NT2/D1 (cell line): ENCODE measurements around the gene PDE6A.

ENCODE experiments used
- SUZ12 ChIP-seq: IDR thresholded peaks from 2 replicates; pipeline ENCODE4 v1.6.1; 2011; ENCODE audit not compliant: insufficient read length, insufficient read depth; ENCODE audit errors: extremely low read depth
- YY1 ChIP-seq: IDR thresholded peaks from 2 replicates; pipeline ENCODE4 v1.6.1; 2011; ENCODE audit not compliant: insufficient read length, insufficient read depth

DNA sequence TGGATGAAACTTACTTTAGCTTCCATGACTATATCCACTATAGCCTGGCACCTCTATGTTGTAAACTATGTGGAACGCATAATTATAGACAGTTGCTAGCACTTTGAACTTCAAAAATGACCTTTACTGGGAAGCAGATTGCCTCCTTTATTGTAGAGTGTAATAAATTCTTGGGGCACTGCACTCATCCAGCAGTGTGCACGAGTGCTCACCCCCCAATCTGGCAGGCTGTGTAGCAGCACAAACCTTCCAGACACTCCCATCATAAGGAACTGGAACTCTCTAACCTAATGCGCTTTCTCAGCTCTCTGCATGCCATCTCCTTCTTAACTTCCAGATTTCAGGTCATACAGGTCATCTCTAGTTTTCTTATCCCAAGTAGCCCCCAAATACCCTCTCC lies 1.5 kb upstream of the PDE6A start:
- TF ChIP-seq YY1 (no peak), SUZ12 (no peak)
